Measurements from ENCODE around the gene USH1G. TPM values are rescaled to one million over a fixed set of nuclear protein-coding genes. Genes with fewer than 3 reads are reported as not detected.

USH1G gene
- total and polyA plus RNA-seq, 2 of the 13 experiments (the other 11 are each of a cell fraction or from before 2014, with no cell fraction given): 0.04 TPM; not detected in 1

DNA sequence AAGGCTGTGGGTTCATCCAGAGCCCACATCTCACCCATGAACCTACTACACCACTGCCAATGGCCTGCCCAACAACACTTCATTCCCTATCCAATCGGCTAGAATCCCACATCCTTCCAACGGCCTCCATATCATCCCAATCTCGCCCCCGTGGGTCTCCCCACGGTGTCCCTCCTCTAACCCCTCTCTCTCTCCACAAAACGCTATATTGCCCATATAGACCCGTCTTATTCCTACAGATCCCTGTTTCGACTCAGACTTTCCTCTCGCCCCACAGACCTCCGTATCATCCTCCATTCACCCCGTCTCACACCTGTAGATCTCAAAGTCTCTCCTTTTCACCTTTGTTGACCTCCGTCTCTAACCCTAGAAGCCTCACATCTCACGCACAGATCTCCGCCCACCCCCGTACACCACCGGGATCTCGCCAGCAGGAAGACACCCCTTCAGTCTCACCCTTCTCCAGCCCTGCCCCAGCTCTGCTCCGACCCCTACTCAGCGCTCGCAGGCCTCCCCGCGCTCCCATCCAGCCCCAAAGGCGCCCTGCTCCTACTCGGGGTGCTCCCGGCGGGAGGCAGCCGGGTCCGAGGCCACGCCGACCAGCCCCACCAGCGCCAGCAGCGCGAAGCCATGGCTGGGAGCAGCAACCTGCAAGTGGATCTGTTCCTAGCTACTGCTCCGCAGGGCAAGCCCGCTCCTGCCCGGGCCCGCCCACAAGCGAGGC, 50.6 kb downstream of the USH1G start, which contains the start of gene FDXR (continued):
- TF ChIP-seq SUZ12 (IDR thresholded peaks at IDR 0.05; ENCODE audit: low read depth, low read length): no peak
- TF ChIP-seq REL (CRISPR knock-in tag; conservative IDR thresholded peaks at IDR 0.05): 0 out of 2 replicates have a peak, but pooled peaks have one; percentile 93
- TF ChIP-seq ZNF563 (CRISPR knock-in tag; IDR thresholded peaks at IDR 0.05): peak; percentile 47
- peak; percentile 92 for TF ChIP-seq NRL (CRISPR knock-in tag; IDR thresholded peaks at IDR 0.05; ENCODE audit: borderline replicate concordance)
- TF ChIP-seq KLF11 (CRISPR knock-in tag; IDR thresholded peaks at IDR 0.05): no peak; the same call in 1 of the 2 replicates
- no peak for TF ChIP-seq ZNF790 (CRISPR knock-in tag; IDR thresholded peaks at IDR 0.05; ENCODE audit: borderline replicate concordance)
- TF ChIP-seq ZNF678 (CRISPR knock-in tag; IDR thresholded peaks at IDR 0.05): 0 out of 2 replicates have a peak, but pooled peaks have one; percentile 42
- TF ChIP-seq KDM4B (CRISPR knock-in tag; IDR thresholded peaks at IDR 0.05): peak; percentile 88
- TF ChIP-seq NFE2L2 (IDR thresholded peaks at IDR 0.05; ENCODE audit: low read length): no peak
- peak; percentile 83 to 100 for TF ChIP-seq POLR2A (IDR thresholded peaks at IDR 0.05; ENCODE audit: insufficient read depth in 1 of 2, low read depth in 2 of 2, low read length in 2 of 2)
- TF ChIP-seq, protein P1, sequence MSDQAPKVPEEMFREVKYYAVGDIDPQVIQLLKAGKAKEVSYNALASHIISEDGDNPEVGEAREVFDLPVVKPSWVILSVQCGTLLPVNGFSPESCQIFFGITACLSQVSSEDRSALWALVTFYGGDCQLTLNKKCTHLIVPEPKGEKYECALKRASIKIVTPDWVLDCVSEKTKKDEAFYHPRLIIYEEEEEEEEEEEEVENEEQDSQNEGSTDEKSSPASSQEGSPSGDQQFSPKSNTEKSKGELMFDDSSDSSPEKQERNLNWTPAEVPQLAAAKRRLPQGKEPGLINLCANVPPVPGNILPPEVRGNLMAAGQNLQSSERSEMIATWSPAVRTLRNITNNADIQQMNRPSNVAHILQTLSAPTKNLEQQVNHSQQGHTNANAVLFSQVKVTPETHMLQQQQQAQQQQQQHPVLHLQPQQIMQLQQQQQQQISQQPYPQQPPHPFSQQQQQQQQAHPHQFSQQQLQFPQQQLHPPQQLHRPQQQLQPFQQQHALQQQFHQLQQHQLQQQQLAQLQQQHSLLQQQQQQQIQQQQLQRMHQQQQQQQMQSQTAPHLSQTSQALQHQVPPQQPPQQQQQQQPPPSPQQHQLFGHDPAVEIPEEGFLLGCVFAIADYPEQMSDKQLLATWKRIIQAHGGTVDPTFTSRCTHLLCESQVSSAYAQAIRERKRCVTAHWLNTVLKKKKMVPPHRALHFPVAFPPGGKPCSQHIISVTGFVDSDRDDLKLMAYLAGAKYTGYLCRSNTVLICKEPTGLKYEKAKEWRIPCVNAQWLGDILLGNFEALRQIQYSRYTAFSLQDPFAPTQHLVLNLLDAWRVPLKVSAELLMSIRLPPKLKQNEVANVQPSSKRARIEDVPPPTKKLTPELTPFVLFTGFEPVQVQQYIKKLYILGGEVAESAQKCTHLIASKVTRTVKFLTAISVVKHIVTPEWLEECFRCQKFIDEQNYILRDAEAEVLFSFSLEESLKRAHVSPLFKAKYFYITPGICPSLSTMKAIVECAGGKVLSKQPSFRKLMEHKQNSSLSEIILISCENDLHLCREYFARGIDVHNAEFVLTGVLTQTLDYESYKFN (CRISPR knock-in tag; conservative IDR thresholded peaks at IDR 0.05): 0 out of 2 replicates have a peak, but pooled peaks have one; percentile 10
- TF ChIP-seq, protein P2, sequence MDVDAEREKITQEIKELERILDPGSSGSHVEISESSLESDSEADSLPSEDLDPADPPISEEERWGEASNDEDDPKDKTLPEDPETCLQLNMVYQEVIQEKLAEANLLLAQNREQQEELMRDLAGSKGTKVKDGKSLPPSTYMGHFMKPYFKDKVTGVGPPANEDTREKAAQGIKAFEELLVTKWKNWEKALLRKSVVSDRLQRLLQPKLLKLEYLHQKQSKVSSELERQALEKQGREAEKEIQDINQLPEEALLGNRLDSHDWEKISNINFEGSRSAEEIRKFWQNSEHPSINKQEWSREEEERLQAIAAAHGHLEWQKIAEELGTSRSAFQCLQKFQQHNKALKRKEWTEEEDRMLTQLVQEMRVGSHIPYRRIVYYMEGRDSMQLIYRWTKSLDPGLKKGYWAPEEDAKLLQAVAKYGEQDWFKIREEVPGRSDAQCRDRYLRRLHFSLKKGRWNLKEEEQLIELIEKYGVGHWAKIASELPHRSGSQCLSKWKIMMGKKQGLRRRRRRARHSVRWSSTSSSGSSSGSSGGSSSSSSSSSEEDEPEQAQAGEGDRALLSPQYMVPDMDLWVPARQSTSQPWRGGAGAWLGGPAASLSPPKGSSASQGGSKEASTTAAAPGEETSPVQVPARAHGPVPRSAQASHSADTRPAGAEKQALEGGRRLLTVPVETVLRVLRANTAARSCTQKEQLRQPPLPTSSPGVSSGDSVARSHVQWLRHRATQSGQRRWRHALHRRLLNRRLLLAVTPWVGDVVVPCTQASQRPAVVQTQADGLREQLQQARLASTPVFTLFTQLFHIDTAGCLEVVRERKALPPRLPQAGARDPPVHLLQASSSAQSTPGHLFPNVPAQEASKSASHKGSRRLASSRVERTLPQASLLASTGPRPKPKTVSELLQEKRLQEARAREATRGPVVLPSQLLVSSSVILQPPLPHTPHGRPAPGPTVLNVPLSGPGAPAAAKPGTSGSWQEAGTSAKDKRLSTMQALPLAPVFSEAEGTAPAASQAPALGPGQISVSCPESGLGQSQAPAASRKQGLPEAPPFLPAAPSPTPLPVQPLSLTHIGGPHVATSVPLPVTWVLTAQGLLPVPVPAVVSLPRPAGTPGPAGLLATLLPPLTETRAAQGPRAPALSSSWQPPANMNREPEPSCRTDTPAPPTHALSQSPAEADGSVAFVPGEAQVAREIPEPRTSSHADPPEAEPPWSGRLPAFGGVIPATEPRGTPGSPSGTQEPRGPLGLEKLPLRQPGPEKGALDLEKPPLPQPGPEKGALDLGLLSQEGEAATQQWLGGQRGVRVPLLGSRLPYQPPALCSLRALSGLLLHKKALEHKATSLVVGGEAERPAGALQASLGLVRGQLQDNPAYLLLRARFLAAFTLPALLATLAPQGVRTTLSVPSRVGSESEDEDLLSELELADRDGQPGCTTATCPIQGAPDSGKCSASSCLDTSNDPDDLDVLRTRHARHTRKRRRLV (CRISPR knock-in tag; IDR thresholded peaks at IDR 0.05): no peak
- peak; percentile 70 for TF ChIP-seq ZNF547 (CRISPR knock-in tag; IDR thresholded peaks at IDR 0.05)
- no peak for TF ChIP-seq FOXK1 (CRISPR knock-in tag; IDR thresholded peaks at IDR 0.05; ENCODE audit: borderline replicate concordance, low read depth)
- TF ChIP-seq ZNF235 (CRISPR knock-in tag; IDR thresholded peaks at IDR 0.05; ENCODE audit: borderline replicate concordance): no peak
- peak; percentile 65; the same call in 1 of the 2 replicates for TF ChIP-seq ZBED4 (CRISPR knock-in tag; IDR thresholded peaks at IDR 0.05; ENCODE audit: borderline replicate concordance)
- TF ChIP-seq, protein P3, sequence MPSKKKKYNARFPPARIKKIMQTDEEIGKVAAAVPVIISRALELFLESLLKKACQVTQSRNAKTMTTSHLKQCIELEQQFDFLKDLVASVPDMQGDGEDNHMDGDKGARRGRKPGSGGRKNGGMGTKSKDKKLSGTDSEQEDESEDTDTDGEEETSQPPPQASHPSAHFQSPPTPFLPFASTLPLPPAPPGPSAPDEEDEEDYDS (CRISPR knock-in tag; IDR thresholded peaks at IDR 0.05): peak; percentile 76

Measured in HepG2 (cell line).